Head of caudate nucleus (tissue), 42 donors: ENCODE data around the gene CFAP74.
"Not testable (repeated sequence)": the region's sequence is repeated elsewhere in the genome, so short reads cannot be mapped to it uniquely, and the experiment has no call there.

Experiments
- DNase-seq, 42 donors: peaks; one replicate each; pipeline versions ENCODE4 v3.0.0 to v3.0.0-alpha.2; 2020 to 2021; ENCODE audit warnings: mixed read lengths in 7 of 42
- intact Hi-C: fragments of 100-400 bp; cut with DNase I; formaldehyde crosslinking; loops from one replicate; pipeline ENCODE4 v1.15.0; 2022

Gene CFAP74

GRCh38 chr1:1942753-1943656 is 60.6 kb downstream of the CFAP74 start:
- intact Hi-C loops, result loop anchor here (5.0 kb wide), 1 partner anchor 104 kb away; no protein-coding TSS in a partner anchor
- DNase-seq, result no peak

GRCh38 chr1:1941868-1942752 is 61.5 kb downstream of the CFAP74 start:
- intact Hi-C loops, result loop anchor here (5.0 kb wide), 1 partner anchor 105 kb away; no protein-coding TSS in a partner anchor
- no peak for DNase-seq

- intact Hi-C loops, result loop anchor here (5.0 kb wide), 1 partner anchor 106 kb away; no protein-coding TSS in a partner anchor
- no peak for DNase-seq
Observed at GRCh38 chr1:1941211-1941841, 62.3 kb downstream of the CFAP74 start.

GRCh38 chr1:1940123-1940425 is 63.5 kb downstream of the CFAP74 start:
- DNase-seq, result no peak
- intact Hi-C loops, result loop anchor here (5.0 kb wide), 1 partner anchor 107 kb away; no protein-coding TSS in a partner anchor

GRCh38 chr1:1939296-1940122 is 64.1 kb downstream of the CFAP74 start:
- intact Hi-C loops, result loop anchor here (5.0 kb wide), 1 partner anchor 108 kb away; no protein-coding TSS in a partner anchor
- no peak for DNase-seq

GRCh38 chr1:1938613-1939295 is 64.8 kb downstream of the CFAP74 start:
- intact Hi-C loops, result no loop called here
- DNase-seq, result no peak

GRCh38 chr1:1938276-1938573 is 65.4 kb downstream of the CFAP74 start:
- no peak for DNase-seq
- intact Hi-C loops, result no loop called here

- intact Hi-C loops, result no loop called here
- no peak for DNase-seq
Observed at GRCh38 chr1:1937549-1938275, 65.9 kb downstream of the CFAP74 start.

GRCh38 chr1:1937061-1937460 is 66.5 kb downstream of the CFAP74 start:
- intact Hi-C loops, result no loop called here
- no peak for DNase-seq

GRCh38 chr1:1934848-1935247 is 68.7 kb downstream of the CFAP74 start:
- intact Hi-C loops, DNase-seq: not testable (repeated sequence)

- no peak for DNase-seq
- intact Hi-C loops, result no loop called here
Observed at GRCh38 chr1:1929639-1930545, 73.7 kb downstream of the CFAP74 start.

GRCh38 chr1:1929102-1929638 is 74.4 kb downstream of the CFAP74 start:
- DNase-seq, result no peak
- intact Hi-C loops, result no loop called here

GRCh38 chr1:1928231-1929101 is 75.1 kb downstream of the CFAP74 start:
- intact Hi-C loops, result no loop called here
- DNase-seq, result no peak

GRCh38 chr1:1927751-1928150 is 75.8 kb downstream of the CFAP74 start:
- intact Hi-C loops, result no loop called here
- DNase-seq, result no peak
